ENCODE measurements around the gene IL1RL2.
A peak's percentile ranks its signal among the peaks of the same experiment; 100 is the strongest.

IL1RL2 gene

GRCh38 chr2:102271844-102272243, 85.0 kb downstream of the IL1RL2 start:
- peaks cover 53% of the 10 kb centered on the region for H3K4me1 Mint-ChIP-seq (ENCODE audit: low read depth)
- peak overlapping the region; percentile 67 for H3K27ac Mint-ChIP-seq
- H3K4me3 Mint-ChIP-seq = peak overlapping the region; percentile 43
- no peaks in the 10 kb centered on the region for H3K27me3 Mint-ChIP-seq (ENCODE audit: low read depth)
- H3K9me3 Mint-ChIP-seq = peaks cover 25% of the 10 kb centered on the region
- H3K36me3 Mint-ChIP-seq (ENCODE audit: low read depth) = peaks cover 38% of the 10 kb centered on the region

DNA sequence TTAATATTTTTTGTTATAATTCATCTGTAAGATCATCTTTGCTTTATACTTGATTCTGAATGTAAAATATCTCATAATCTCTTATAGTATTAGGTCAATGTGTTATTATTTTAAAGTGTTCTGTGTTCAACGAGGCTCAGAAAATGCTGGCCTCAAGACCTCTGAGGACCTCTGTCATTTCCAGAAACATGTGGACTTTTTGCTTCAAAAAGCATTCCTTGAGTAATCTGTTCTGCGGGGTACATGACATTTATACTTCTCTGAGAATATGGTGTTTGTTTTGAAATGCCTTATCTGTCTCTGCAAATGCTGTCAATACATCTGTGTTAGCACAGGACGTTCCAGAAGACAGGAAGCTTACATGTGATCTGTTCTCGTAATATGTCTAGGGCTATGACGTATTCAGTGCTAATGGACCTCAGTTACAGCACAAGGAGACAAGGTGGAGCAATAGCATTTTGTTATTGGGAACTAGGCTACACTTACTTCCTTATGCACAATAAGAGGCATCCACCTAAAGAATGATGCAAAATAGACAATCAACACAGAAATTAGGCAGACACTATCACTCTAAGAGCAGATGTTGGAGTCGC, 86.9 kb downstream of the IL1RL2 start:
- Mint-ChIP-seq H3K27ac (no peak overlapping the region), H3K9me3 (peaks cover 25% of the 10 kb centered on the region), H3K36me3 (ENCODE audit: low read depth) (peaks cover 43% of the 10 kb centered on the region), H3K27me3 (ENCODE audit: low read depth) (no peaks in the 10 kb centered on the region), H3K4me3 (no peak overlapping the region), H3K4me1 (ENCODE audit: low read depth) (peaks cover 71% of the 10 kb centered on the region)

- Mint-ChIP-seq H3K27ac (peak overlapping the region; percentile 77), H3K4me3 (peak overlapping the region; percentile 70), H3K4me1 (ENCODE audit: low read depth) (peaks cover 64% of the 10 kb centered on the region), H3K9me3 (peaks cover 25% of the 10 kb centered on the region), H3K36me3 (ENCODE audit: low read depth) (peaks cover 36% of the 10 kb centered on the region), H3K27me3 (ENCODE audit: low read depth) (no peaks in the 10 kb centered on the region)
Measured at GRCh38 chr2:102276549-102277201, 89.9 kb downstream of the IL1RL2 start.

- peaks cover 32% of the 10 kb centered on the region for H3K36me3 Mint-ChIP-seq (ENCODE audit: low read depth)
- peak overlapping the region; percentile 70 for H3K4me3 Mint-ChIP-seq
- peaks cover 61% of the 10 kb centered on the region for H3K4me1 Mint-ChIP-seq (ENCODE audit: low read depth)
- H3K9me3 Mint-ChIP-seq = peaks cover 25% of the 10 kb centered on the region
- peak overlapping the region; percentile 77 for H3K27ac Mint-ChIP-seq
- no peaks in the 10 kb centered on the region for H3K27me3 Mint-ChIP-seq (ENCODE audit: low read depth)
Measured at GRCh38 chr2:102277202-102277700, 90.4 kb downstream of the IL1RL2 start.

DNA sequence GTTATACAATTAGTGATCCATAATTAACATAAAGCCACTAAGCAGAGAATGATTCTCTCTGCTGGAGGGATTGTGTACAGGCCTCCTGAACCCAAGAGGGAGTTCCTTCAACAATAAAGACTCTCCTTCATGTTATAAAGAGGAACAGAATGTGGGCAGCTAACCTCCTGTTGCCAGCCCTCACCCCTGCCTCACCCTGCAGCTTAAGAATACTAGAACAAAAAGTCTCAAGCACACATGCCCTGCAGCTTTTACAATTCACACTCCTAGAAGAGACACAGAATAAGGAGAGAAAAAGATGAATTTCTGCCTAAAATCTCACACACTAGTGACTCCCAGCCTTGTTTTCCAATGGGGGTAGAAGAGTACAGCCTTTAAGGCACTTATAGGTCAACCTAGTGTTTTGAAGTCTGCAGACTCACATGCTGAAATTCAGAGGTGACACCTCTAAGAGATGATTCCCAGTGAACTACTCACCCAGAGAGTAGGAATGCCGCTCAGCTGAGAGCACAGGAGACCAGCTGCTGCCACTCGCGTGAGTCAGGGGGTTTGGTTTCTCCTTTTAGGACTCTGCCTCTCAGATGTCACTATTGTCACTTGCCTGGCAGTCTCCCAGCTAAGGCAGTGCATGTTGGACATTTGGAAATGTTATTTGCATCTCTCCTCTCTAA, 92.0 kb downstream of the IL1RL2 start:
- H3K27ac Mint-ChIP-seq = peak overlapping the region; percentile 72
- H3K27me3 Mint-ChIP-seq (ENCODE audit: low read depth) = no peaks in the 10 kb centered on the region
- H3K9me3 Mint-ChIP-seq = peaks cover 22% of the 10 kb centered on the region
- H3K36me3 Mint-ChIP-seq (ENCODE audit: low read depth) = peaks cover 26% of the 10 kb centered on the region
- peak overlapping the region; percentile 42 for H3K4me3 Mint-ChIP-seq
- peaks cover 55% of the 10 kb centered on the region for H3K4me1 Mint-ChIP-seq (ENCODE audit: low read depth)

- Mint-ChIP-seq H3K4me1 (ENCODE audit: low read depth) (peaks cover 53% of the 10 kb centered on the region), H3K27me3 (ENCODE audit: low read depth) (no peaks in the 10 kb centered on the region), H3K9me3 (peaks cover 17% of the 10 kb centered on the region), H3K27ac (peak overlapping the region; percentile 18), H3K36me3 (ENCODE audit: low read depth) (peaks cover 22% of the 10 kb centered on the region), H3K4me3 (no peak overlapping the region)
Measured at GRCh38 chr2:102279391-102279735, 92.5 kb downstream of the IL1RL2 start.

DNA sequence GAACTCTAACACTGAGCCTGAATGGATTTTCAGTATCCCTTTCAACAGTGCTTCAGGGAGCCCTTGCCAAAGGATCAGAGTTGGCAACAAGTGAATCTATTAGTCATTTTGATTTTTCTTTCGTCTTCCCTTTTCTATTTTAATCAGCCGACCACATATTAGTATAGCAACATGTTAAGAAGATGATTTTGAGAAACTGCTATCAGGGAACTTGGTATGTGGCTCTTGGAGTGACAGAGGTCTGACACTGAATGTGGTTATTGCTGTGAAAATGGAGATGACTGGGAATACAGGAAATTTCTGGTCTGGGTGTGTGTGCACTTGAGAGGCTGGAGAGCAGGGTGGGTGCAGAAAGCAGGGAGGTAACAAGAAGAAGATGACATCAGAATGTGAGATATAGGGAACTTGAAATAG, 95.9 kb downstream of the IL1RL2 start:
- Mint-ChIP-seq H3K9me3 (no peaks in the 10 kb centered on the region), H3K4me1 (ENCODE audit: low read depth) (peaks cover 31% of the 10 kb centered on the region), H3K27me3 (ENCODE audit: low read depth) (no peaks in the 10 kb centered on the region), H3K27ac (no peak overlapping the region), H3K36me3 (ENCODE audit: low read depth) (peaks cover 17% of the 10 kb centered on the region), H3K4me3 (no peak overlapping the region)

DNA sequence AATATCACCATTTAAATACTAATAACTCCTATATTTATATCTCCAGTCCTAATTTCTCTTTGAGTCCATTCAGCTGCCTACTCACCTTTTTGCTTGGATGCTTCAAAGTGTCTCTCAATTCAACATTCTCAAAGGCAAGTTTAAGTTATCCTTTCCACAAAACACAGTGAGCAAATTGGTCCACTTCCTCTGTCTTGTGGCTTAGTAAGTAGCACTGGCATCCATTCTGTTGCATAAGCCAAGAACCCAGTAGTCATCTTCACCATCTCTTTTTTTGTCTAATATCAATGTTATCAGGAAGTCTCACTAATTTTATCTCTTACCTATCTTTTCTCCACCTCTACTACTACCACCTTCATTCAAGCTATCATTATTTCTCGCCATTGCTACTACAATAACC, 97.2 kb downstream of the IL1RL2 start:
- Mint-ChIP-seq H3K27ac (no peak overlapping the region), H3K27me3 (ENCODE audit: low read depth) (no peaks in the 10 kb centered on the region), H3K36me3 (ENCODE audit: low read depth) (peaks cover 17% of the 10 kb centered on the region), H3K4me3 (no peak overlapping the region), H3K9me3 (no peaks in the 10 kb centered on the region), H3K4me1 (ENCODE audit: low read depth) (peaks cover 19% of the 10 kb centered on the region)

- peaks cover 15% of the 10 kb centered on the region for H3K4me1 Mint-ChIP-seq (ENCODE audit: low read depth)
- H3K36me3 Mint-ChIP-seq (ENCODE audit: low read depth) = peaks cover 18% of the 10 kb centered on the region
- H3K27ac Mint-ChIP-seq = no peak overlapping the region
- no peaks in the 10 kb centered on the region for H3K9me3 Mint-ChIP-seq
- H3K27me3 Mint-ChIP-seq (ENCODE audit: low read depth) = no peaks in the 10 kb centered on the region
- H3K4me3 Mint-ChIP-seq = no peak overlapping the region
Measured at GRCh38 chr2:102284611-102285010, 97.8 kb downstream of the IL1RL2 start.

- no peak overlapping the region for H3K27ac Mint-ChIP-seq
- H3K36me3 Mint-ChIP-seq (ENCODE audit: low read depth) = peaks cover 21% of the 10 kb centered on the region
- peaks cover 19% of the 10 kb centered on the region for H3K4me1 Mint-ChIP-seq (ENCODE audit: low read depth)
- H3K4me3 Mint-ChIP-seq = no peak overlapping the region
- H3K27me3 Mint-ChIP-seq (ENCODE audit: low read depth) = no peaks in the 10 kb centered on the region
- H3K9me3 Mint-ChIP-seq = no peaks in the 10 kb centered on the region
Measured at GRCh38 chr2:102285368-102285767, 98.5 kb downstream of the IL1RL2 start.

- Mint-ChIP-seq H3K4me3 (no peak overlapping the region), H3K4me1 (ENCODE audit: low read depth) (peaks cover 21% of the 10 kb centered on the region), H3K27me3 (ENCODE audit: low read depth) (no peaks in the 10 kb centered on the region), H3K9me3 (no peaks in the 10 kb centered on the region), H3K36me3 (ENCODE audit: low read depth) (peaks cover 20% of the 10 kb centered on the region), H3K27ac (no peak overlapping the region)
Measured at GRCh38 chr2:102286041-102286440, 99.2 kb downstream of the IL1RL2 start.

- Mint-ChIP-seq H3K27me3 (ENCODE audit: low read depth) (no peaks in the 10 kb centered on the region), H3K9me3 (no peaks in the 10 kb centered on the region), H3K27ac (no peak overlapping the region), H3K4me1 (ENCODE audit: low read depth) (peaks cover 38% of the 10 kb centered on the region), H3K4me3 (no peak overlapping the region), H3K36me3 (ENCODE audit: low read depth) (peaks cover 18% of the 10 kb centered on the region)
Measured at GRCh38 chr2:102289129-102289528, 102.3 kb downstream of the IL1RL2 start.
